Calu3 (cell line): ENCODE results near the gene CDA. TPM values are rescaled to one million over a fixed set of nuclear protein-coding genes. Genes with fewer than 3 reads are reported as not detected.

Experiments
- BruUV-seq: library from RNA; stranded (reverse); fragments of 400-500 nt; replicated peaks from 2 replicates; lab custom pipeline; 2021; lab: Mats Ljungman, UMichigan
- CTCF ChIA-PET: fragments of 300-600 bp; sonication (Branson Sonifier 250); formaldehyde crosslinking; loops from one replicate; lab custom pipeline; 2022; ENCODE audit warnings: antibody characterized with exemption; lab: Charles Lee
- DNase-seq: peaks from one replicate; pipeline ENCODE4 v3.0.0; 2022
- H3K27ac Mint-ChIP-seq: one replicate; pipeline ENCODE4 v1.8.0; 2022; ENCODE audit warnings: mixed read lengths; ENCODE audit not compliant: unreplicated experiment
- H3K27me3 Mint-ChIP-seq: one replicate; pipeline ENCODE4 v1.8.0; 2022; ENCODE audit warnings: mixed read lengths; ENCODE audit not compliant: unreplicated experiment
- H3K36me3 Mint-ChIP-seq: one replicate; pipeline ENCODE4 v1.8.0; 2022; ENCODE audit warnings: mild to moderate bottlenecking, moderate library complexity, mixed read lengths; ENCODE audit not compliant: insufficient read depth, unreplicated experiment
- H3K4me1 Mint-ChIP-seq: one replicate; pipeline ENCODE4 v1.8.0; 2022; ENCODE audit warnings: mild to moderate bottlenecking, low read depth, mixed read lengths; ENCODE audit not compliant: unreplicated experiment
- H3K4me3 Mint-ChIP-seq: one replicate; pipeline ENCODE4 v1.8.0; 2022; ENCODE audit warnings: mild to moderate bottlenecking, low read depth, moderate library complexity, mixed read lengths; ENCODE audit not compliant: unreplicated experiment
- H3K9me3 Mint-ChIP-seq: one replicate; pipeline ENCODE4 v1.8.0; 2022; ENCODE audit warnings: low read depth, mixed read lengths; ENCODE audit not compliant: unreplicated experiment
- CTCF ChIP-seq: fragments of 200-600 bp; IDR thresholded peaks from one replicate; pipeline ENCODE4 v1.8.0; 2022; ENCODE audit warnings: antibody characterized with exemption; ENCODE audit not compliant: unreplicated experiment
- intact Hi-C: fragments of 100-400 bp; cut with micrococcal nuclease; formaldehyde crosslinking; loops from one replicate; pipeline ENCODE4 v1.10.0; 2022; ENCODE audit not compliant: unreplicated experiment
- total RNA-seq: library from RNA; stranded (reverse); gene quantifications from 2 replicates; pipeline ENCODE4 v1.2.3, GENCODE V29; 2022

CDA gene
- total RNA-seq, 1 experiment from 2014 or later, result 9.0 TPM

- intact Hi-C loops, result no loop called here
- H3K27ac Mint-ChIP-seq, result no peak overlapping the region
- no peak for TF ChIP-seq CTCF
- CTCF ChIA-PET, result no interaction called here
- no peak overlapping the region for H3K4me3 Mint-ChIP-seq
- no peaks in the 10 kb centered on the region for H3K27me3 Mint-ChIP-seq
- peaks cover 19% of the 10 kb centered on the region for H3K4me1 Mint-ChIP-seq
- DNase-seq, result no peak
- H3K9me3 Mint-ChIP-seq, result no peaks in the 10 kb centered on the region
- BruUV-seq, result no TSS peak
- peaks cover 35% of the 10 kb centered on the region for H3K36me3 Mint-ChIP-seq
Measured at GRCh38 chr1:20663969-20664715, 75.2 kb downstream of the CDA start.

GRCh38 chr1:20665726-20666125 lies 76.8 kb downstream of the CDA start:
- Mint-ChIP-seq H3K9me3 (no peaks in the 10 kb centered on the region), H3K27ac (no peak overlapping the region), H3K27me3 (peaks cover 8% of the 10 kb centered on the region), H3K36me3 (peaks cover 21% of the 10 kb centered on the region), H3K4me1 (peaks cover 8% of the 10 kb centered on the region), H3K4me3 (no peak overlapping the region)
- no peak for TF ChIP-seq CTCF
- DNase-seq, result no peak
- BruUV-seq, result no TSS peak
- CTCF ChIA-PET, result no interaction called here
- intact Hi-C loops, result no loop called here

GRCh38 chr1:20666146-20666545 lies 77.2 kb downstream of the CDA start:
- H3K4me1 Mint-ChIP-seq, result peaks cover 8% of the 10 kb centered on the region
- intact Hi-C loops, result no loop called here
- H3K27me3 Mint-ChIP-seq, result peaks cover 12% of the 10 kb centered on the region
- BruUV-seq, result no TSS peak
- CTCF ChIA-PET, result no interaction called here
- no peak overlapping the region for H3K4me3 Mint-ChIP-seq
- H3K36me3 Mint-ChIP-seq, result peaks cover 17% of the 10 kb centered on the region
- H3K9me3 Mint-ChIP-seq, result no peaks in the 10 kb centered on the region
- no peak overlapping the region for H3K27ac Mint-ChIP-seq
- no peak for TF ChIP-seq CTCF
- DNase-seq, result no peak

GRCh38 chr1:20666804-20667203 lies 77.9 kb downstream of the CDA start:
- Mint-ChIP-seq H3K27ac (no peak overlapping the region), H3K36me3 (peaks cover 10% of the 10 kb centered on the region), H3K4me1 (peaks cover 8% of the 10 kb centered on the region), H3K27me3 (peaks cover 17% of the 10 kb centered on the region), H3K9me3 (no peaks in the 10 kb centered on the region), H3K4me3 (no peak overlapping the region)
- no peak for TF ChIP-seq CTCF
- intact Hi-C loops, result no loop called here
- CTCF ChIA-PET, result no interaction called here
- no TSS peak for BruUV-seq
- DNase-seq, result no peak

Other genes starting within 250 kb of the CDA start
- gene CAMK2N1, start 102.9 kb upstream of the CDA start, total RNA-seq, result 56.0 and 66.0 TPM in 2 replicates
- gene MUL1, start 80.9 kb upstream of the CDA start, total RNA-seq, result 21.9 and 24.3 TPM in 2 replicates
- not detected in 2 replicates for gene FAM43B, start 36.5 kb upstream of the CDA start, total RNA-seq
- 11.2 and 11.9 TPM in 2 replicates for gene PINK1, start 44.4 kb downstream of the CDA start, total RNA-seq
- 266 and 278 TPM in 2 replicates for gene DDOST, start 72.3 kb downstream of the CDA start, total RNA-seq
- gene KIF17, start 128.9 kb downstream of the CDA start, total RNA-seq, result not detected in 2 replicates
- gene SH2D5, start 143.6 kb downstream of the CDA start, total RNA-seq, result 2.7 and 3.8 TPM in 2 replicates
- 229 and 247 TPM in 2 replicates for gene HP1BP3, start 198.2 kb downstream of the CDA start, total RNA-seq